Epidermal melanocyte (primary cell): ENCODE data around the gene STX18.
"Not testable (repeated sequence)": the region's sequence is repeated elsewhere in the genome, so short reads cannot be mapped to it uniquely, and the experiment has no call there.

Experiments
- DNase-seq: peaks from one replicate; pipeline ENCODE4 v3.0.0; 2011; ENCODE audit warnings: low spot score; ENCODE audit not compliant: insufficient read length

Gene STX18

DNA sequence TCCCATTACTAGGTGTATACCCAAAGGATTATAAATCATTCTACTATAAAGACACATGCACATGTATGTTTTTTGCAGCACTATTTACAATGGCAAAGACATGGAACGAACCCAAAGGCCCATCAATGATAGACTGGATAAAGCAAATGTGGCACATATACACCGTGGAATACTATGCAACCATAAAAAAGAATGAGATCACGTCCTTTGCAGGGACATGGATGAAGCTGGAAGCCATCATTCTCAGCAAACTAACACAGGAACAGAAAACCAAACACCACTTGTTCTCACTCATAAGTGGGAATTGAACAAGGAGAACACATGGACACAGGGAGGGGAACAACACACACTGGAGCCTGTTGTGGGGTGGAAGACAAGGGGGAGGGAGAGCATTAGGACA lies 31.2 kb downstream of the STX18 start:
- DNase-seq = not testable (repeated sequence)

DNA sequence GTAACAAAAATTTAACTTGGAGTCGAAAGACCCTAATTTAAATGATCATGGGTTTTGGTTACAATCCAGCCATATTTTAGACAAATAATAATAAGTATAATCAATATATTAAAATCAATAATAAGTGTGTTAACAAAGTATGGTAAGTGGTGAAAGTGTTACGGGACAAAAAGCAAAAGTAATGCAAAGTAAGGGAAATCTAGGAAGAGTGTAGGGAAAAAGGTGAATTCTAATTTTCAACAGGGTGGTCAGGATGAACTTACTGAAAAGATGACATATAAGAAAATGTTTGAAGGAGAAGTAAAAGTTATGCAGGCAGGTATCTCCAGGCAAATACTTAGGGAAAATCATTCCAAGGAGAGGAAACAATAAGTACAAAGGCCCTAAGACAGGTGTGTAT lies 32.3 kb downstream of the STX18 start:
- no peak for DNase-seq

DNA sequence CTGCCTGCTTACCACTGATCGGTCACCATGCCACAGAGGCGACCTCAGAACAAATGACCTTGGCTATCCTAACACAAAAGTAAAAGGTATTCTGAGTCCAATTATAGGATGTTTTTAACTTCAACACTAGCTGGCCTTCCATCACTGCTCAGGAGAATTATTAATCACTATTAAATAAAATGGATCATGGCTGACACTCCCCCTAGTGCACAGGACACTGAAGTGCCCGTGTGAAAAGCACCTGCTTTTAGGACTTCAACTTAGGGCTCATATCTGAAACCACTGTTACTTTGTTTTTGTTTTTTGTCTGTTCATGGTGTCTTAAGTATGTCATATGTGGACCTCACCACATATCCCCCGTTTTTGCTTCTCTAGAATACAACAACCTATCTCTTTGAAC lies 33.9 kb downstream of the STX18 start:
- DNase-seq = no peak

DNA sequence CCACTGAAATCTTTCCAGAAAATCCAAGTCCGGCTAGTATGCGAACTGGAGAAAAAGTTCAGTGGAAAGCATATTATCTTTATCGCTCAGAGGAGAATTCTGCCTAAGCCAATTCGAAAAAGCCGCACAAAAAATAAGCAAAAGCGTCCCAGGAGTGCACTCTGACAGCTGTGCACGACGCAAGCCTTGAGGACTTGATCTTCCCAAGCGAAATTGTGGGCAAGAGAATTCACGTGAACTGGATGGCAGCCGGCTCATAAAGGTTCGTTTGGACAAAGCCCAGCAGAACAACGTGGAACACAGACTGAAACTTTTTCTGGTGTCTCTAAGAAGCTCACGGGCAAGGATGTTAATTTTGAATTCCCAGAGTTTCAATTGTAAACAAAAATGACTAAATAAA lies 34.4 kb downstream of the STX18 start:
- no peak for DNase-seq

DNA sequence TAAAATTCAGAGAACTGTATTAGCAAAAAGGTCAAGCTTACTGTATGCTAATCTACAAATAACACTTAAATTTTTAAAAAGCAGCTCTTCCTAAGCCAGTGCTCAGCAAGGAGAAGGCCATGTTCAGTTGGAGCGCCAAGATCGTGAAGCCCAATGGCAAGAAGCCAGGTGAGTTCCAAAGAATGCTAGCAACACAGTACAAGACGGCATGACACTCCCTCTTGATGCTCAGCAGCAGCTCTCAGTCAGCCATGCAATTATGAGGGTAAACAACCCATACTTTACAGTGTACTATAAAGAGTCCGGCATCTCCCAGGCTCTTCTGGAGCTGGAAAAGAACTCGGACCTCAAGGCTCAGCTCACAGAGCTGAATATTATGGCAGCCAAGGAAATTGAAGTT lies 34.9 kb downstream of the STX18 start:
- DNase-seq = no peak

DNA sequence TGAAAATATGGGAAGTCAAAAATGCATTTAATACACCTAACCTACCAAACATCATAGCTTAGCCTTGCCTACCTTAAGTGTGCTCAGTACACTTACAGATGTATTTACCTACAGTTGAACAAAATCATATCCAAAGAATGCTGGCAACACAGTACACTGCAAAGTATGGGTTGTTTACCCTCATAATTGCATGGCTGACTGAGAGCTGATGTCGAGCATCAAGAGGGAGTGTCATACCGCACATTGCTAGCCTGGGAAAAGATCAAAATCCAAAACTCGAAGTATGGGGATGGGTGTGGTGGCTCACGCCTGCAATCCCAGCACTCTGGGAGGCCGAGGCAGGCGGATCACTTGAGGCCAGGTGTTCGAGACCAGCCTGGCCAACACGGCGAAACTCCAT lies 36.6 kb downstream of the STX18 start:
- not testable (repeated sequence) for DNase-seq

DNA sequence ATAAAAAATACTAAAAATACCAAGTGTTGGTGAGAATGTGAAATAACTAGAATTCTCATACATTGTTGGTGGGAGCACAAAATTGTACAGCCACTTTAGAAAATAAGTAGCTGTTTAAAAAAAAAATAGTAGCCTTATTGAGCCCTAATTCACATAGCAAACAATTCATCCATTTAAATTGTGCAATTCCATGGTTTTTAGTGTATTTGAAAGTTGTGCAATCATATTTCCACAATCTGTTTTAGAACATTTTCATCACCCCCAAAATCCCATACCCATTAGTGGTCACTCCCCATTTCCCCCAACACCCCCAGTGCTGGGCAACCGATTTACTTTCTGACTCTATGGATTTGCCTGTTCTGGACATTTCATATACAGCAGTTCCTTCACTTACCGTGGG lies 37.1 kb downstream of the STX18 start:
- DNase-seq = no peak

DNA sequence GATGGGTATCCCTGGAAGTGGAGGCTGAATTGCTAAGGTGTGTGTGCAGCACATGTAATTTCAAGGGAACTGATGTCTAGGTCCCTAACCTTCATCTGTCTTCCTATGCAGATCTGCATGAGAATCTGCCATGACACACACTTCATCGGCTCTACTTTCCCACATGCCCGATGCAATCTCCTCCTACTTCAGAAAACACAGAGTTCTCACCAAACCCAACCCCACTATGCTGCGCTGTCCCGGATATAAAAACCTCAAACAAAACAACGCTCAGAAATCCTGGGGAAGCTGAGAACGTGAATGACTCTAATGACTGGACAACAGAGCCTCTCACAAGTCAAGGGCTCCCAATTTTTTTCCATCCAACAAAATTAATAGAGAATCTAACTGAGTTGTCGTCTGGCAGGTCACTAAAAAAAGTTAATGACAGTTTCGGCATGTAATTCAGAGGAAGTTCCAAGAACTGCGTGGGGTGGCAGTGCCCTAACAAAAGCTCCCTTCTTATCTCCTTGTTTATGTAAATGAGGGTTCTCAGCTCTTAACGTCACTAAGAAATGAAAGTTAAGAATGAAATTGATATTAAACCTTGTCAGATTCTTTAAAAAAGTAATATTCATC lies 39.0 kb downstream of the STX18 start:
- no peak for DNase-seq

DNA sequence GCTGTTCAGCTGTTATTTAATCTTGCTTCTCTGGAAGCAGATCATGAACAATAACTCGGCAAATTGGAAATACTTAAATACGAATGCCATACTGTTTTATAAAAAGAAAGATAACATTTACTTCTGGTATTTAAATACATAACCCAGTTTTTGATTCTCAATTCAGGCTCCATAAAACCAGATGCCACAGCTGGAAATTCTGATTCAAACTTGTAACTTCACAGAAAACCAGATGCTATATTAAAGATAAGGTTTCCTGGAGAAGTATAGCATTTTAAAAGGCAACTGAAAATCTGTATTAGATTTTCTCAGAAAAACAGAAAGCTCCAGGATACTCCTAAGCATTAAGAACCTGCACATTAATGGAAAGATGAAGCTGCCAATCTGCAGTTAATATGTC lies 40.2 kb downstream of the STX18 start:
- no peak for DNase-seq

DNA sequence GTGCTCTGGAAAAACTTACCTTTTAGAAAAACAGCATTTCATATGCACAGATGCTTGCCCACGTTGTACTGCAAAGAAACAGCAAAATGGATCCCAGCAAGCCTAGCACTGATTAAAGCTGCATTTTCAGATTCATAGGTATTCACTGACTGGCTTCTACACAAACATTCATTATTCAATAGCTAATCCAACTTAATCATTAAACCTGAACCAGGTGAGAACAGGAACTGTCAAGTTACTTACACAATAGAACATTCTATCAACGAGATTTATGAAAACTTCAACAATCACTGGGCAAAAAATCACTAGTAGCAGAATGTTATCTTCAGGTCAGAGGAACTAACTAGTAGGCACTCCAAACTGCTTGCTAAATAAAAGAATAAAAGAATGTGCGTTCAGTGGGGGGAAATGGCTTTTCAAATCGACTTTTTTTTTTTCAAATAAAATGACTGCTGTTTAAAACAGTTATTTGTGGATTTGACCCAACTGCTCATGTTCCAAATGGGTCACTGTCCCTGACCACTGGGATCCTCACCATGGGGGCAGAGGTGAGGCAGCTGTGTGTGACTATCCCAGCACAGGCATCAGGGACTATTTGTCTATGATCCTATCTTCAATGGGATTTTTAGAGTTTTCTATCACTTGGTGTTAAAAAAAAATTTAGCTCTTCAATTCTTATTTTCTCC lies 42.3 kb downstream of the STX18 start:
- no peak for DNase-seq

DNA sequence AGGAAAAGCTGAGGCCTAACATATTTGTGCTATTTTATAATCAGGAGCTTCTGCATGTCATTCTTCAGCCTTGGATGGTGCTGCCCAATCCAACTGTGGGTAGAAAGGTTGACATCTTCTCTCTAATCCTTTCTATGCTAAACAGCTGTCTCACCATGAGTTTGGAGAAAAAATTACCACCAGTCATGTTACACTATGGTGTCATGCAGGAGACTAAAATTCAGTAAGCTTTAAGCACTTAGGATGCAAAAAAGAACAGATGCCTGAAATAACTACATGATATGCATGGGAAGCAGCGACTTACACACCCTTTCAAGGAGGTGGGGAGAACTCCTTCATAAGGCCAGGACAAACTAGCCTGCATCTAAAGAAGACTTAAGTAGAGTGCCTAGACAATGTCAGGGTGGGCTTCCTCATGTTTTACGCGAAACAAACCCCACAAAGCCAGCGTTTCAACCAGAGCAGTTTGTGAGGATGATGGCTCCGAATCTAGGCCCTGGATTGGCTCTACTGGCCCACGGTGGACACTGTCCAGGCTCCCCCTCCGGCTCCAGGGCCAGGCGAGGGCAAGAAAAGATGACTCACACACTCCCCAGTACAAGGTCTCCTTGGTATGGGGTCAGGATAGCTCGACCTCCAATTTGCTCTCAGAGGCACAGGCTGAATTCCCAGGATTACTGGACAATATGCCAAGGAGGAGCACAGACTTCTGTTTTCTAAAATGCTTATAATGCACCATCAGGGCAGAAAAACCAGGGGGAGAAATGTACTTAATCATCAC lies 45.1 kb downstream of the STX18 start:
- DNase-seq = no peak

DNA sequence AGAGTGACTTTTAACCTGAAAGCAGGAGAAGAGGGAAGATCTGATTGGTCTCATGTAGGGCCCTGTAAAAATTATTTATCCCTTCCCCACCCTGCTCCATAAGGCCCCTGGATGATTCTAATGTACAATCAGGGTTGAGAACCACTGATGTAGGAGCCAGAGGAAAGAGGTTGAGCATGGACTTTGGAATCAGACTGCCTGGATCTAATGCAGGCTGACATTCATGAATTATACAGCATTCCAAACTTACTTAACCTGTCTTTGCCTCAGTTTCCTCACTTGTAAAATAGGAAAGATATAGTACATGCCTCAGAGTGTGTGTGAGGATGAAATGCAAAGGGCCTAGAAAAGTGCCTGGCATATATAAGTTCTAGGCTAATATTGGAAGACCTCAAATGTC lies 47.0 kb downstream of the STX18 start:
- no peak for DNase-seq

DNA sequence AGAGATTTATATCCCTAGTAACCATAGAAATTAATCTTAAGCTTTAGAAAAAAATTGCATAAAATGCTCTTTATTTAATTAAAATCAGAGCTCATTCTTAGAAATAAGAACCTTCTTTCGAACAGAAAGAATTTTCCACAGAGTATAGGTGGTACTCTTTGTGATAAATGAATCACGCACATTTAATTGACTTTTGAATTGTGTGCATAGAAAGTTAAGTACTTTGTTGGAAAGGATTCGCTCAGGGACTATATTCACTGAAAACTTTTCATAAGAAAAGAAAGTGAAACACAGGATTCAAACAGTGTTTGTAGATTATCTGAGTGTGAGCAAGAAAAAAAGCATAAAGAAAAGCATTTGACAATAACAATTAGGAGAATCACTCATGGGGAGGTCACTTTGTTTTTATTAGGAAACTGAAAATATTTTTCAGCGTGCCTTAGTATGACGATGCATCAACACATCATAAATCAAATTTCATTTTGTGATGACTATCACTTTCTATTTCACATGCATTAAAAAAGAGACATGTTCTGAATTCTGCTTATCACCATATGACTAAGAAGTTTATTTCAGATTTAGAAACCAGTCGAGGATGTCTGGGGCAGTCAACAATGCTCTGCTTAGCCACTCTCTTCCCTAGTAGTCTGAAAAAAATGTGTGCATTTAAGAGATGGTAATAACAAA lies 49.5 kb downstream of the STX18 start:
- no peak for DNase-seq

DNA sequence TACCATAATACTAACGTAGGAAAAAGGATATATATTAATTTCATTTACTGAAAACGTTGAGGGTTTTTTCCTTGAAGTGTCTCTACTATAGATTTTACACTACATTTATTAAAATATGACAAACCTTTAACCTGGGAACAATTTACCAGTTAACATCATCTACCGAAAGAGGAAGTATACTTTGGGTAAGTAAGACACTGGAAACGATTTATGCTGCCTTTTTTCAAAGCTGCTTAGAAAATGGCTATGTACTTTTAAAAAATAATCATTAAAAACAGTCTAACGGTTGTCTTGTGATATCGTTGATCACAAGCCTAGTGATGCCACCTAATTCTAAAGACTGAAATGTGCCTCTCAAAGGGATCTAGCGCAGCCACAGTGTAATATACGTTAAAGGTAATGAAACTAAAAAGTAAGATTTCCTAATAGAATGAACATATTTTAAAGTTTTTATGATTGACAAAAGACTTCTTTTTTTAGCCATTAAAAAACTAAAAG lies 50.4 kb downstream of the STX18 start:
- DNase-seq = no peak

DNA sequence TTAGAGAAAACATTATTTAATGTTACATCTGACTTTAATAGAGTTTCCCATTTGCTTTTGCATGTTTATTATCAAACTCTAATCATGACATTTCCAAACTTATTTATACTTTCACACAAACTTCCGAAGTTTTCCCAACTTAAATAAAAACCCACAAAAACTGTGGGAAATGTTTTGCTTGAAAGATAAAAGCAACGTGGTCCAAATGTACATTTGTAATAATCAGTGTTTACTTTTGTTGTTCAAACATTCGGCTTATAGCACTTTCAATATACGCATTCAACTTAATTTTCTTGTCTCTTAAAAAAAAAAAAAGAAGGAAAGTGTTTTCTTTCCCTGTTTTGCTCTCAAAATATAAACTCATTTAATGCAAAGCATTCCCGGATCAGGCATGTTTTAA lies 51.0 kb downstream of the STX18 start:
- no peak for DNase-seq

DNA sequence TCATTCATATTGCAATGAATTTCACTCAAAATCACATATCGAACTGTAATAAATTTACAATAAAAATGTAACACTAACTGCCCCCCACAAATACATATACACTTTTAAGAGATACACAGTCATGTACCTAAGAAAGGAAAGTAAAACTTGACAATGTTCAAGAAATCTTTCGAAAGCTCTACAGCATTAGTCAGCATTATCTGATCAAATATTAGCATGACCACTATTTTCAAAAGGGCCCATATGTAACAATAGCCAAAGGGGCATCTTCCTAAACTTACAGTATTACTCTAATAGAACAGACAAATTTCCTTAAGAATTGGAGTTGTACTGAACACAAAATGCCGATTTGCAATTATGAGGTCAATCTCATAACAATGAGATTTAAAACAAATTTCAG lies 51.8 kb downstream of the STX18 start:
- DNase-seq = no peak

DNA sequence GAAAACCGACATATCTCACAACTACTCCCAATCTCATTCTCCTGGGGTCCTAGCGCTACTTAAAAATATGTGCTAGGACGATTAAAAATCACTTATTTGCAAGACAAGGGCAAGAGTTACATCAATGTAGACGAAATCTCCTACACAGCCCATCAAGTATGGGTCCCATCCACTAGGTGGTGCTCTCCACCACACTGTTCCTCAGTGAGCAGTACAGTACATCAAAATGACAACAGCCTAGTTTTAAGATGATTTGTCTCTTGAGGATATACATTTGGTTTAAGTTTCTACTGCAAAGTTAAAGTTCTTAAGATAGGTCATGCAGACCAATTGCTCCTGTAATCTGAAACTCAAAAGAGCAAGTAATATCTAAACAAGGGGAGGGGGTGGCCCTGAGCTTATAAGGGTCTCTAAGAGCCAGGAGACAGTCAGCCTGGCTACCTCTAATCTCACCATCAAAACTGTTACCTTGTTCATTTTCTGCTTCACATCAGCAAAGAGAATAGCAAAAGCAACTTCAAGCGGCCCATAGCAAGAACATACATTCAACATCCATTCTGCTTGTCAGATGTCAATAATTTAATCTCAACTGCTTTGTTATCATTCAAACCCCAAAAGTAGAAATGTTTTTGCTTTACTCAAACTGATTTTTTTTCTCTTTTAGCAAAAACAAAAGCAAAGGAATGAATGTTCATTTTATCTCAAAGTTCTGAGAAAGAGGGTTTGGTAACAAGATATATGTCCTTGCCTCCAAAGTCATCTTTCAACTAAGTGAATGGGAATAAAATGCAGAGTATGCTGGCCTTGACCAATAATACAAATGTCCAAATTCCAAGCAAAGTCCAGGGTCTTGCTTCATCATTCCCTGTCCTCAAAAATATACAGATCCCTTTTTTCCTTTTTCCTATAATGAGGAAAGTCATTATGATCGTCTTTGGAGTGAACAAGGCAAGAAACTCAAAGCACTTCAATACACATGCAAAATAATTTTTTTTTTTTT lies 53.1 kb downstream of the STX18 start:
- DNase-seq = peak; percentile 67

DNA sequence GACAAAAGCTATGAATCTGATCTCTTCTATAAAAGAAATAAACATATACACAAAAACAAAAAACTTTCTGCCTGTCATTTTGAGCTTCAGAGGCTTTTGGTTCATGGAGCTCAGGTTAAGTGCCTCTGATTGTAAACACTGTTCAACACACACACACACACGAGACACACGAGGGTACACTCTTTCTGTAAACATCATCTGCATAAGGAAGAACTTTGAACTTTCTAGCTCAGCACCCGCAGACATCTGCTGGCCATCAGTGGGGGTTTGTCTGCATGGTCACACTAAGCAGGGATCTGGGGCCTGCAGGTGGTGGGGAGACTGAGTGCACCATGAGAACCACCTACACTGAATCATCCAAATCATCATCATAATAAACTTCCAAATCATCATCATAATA lies 54.9 kb downstream of the STX18 start:
- DNase-seq = no peak

DNA sequence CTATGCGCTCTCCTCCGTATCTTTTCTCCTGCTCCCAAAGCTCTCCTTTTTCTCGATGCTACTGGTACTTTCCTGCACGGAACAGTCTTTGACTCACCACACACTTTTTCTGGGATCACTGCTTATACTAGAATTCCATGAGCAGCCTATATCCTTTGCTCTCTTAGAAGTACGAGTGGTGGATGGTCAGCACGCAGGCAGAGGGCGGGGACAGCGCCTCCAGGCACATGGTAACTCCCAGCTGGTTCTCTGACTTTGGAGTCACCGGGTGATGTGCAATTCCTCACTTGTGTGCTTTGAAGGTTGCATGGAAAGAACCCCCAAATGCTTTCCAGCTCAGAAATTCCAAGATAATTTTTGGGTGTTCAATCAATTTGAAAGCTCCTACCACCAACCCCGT lies 56.0 kb downstream of the STX18 start:
- DNase-seq = no peak

DNA sequence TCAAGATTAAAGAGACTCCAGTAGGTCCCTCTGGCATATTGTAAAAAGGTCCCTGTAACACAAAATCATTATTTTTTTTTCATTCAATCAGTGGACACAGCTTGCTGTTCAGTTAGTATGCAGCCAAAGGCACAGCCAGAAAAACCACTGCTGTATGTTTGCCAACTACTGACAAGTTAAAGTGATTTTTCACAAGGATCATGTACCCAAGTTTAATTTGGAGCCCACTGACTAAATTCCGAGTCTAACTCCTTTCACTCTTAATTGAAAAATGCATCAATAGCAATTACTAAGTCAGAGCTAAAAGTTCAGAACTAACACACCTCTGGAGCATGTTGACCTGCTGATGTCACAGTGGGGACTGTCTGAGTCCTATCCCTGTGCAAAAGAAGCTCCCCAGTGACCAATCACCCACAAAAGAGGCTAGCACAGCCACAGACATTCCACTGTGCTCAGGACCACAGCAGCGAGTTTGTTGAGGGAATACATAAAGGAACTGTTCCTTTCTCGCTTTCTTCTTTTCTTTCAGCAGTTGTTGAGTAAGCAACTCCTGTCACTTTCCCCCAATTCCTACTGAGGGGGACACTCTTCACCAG lies 60.4 kb downstream of the STX18 start:
- DNase-seq = no peak
